Stimulated activated CD4-positive, alpha-beta T cell treated with anti-CD3 and anti-CD28 coated beads, Interleukin-1b, Interleukin-23, amount 100 ng/mL, for 24 hours (primary cell): ENCODE results near the gene RAB34.

Experiments
- DNase-seq, 4 experiments: peaks; one replicate each; pipeline ENCODE4 v3.0.0-alpha.2; 2020; ENCODE audit warnings: low read depth in 4 of 4, low spot score in 1 of 4

Gene RAB34

GRCh38 chr17:28717578-28718332 is at the start of gene RAB34:
TSS of gene RAB34 (minus strand) at chr17:28717868. CDS start at chr17:28717266, 602 bp downstream.
- peak in 2 of 4 experiments; percentile 33 to 37 for DNase-seq

GRCh38 chr17:28765038-28765437 is 47.4 kb upstream of the RAB34 start:
- DNase-seq: no peak

GRCh38 chr17:28763804-28764266 is 46.2 kb upstream of the RAB34 start:
- DNase-seq: peak; percentile 59 to 65 (median 62)

GRCh38 chr17:28763137-28763799 is 45.6 kb upstream of the RAB34 start:
- DNase-seq: no peak

GRCh38 chr17:28760601-28761562 is 43.2 kb upstream of the RAB34 start:
- no peak for DNase-seq

GRCh38 chr17:28759256-28759865 is 41.7 kb upstream of the RAB34 start:
- DNase-seq: no peak

GRCh38 chr17:28758411-28759121 is 40.9 kb upstream of the RAB34 start:
- DNase-seq: no peak

- DNase-seq: no peak
Measured at GRCh38 chr17:28756049-28756804, 38.6 kb upstream of the RAB34 start.

- DNase-seq: no peak
Measured at GRCh38 chr17:28755486-28755885, 37.8 kb upstream of the RAB34 start.

- no peak for DNase-seq
Measured at GRCh38 chr17:28751600-28752366, 34.1 kb upstream of the RAB34 start.

- DNase-seq: peak; percentile 73 to 84 (median 82)
Measured at GRCh38 chr17:28750178-28751047, 32.7 kb upstream of the RAB34 start.

- no peak for DNase-seq
Measured at GRCh38 chr17:28749516-28750177, 32.0 kb upstream of the RAB34 start.

GRCh38 chr17:28748852-28749515 is 31.3 kb upstream of the RAB34 start:
- no peak for DNase-seq

GRCh38 chr17:28747801-28748750 is 30.4 kb upstream of the RAB34 start:
- no peak for DNase-seq

- DNase-seq: no peak
Measured at GRCh38 chr17:28747051-28747691, 29.5 kb upstream of the RAB34 start.
